Hepatic stellate cell (primary cell): ENCODE data around the gene GTSE1.
"Not testable (repeated sequence)": the region's sequence is repeated elsewhere in the genome, so short reads cannot be mapped to it uniquely, and the experiment has no call there.

Experiments
- DNase-seq: peaks from one replicate; pipeline ENCODE4 v3.0.0; 2011; ENCODE audit warnings: low spot score

GTSE1 gene

DNA sequence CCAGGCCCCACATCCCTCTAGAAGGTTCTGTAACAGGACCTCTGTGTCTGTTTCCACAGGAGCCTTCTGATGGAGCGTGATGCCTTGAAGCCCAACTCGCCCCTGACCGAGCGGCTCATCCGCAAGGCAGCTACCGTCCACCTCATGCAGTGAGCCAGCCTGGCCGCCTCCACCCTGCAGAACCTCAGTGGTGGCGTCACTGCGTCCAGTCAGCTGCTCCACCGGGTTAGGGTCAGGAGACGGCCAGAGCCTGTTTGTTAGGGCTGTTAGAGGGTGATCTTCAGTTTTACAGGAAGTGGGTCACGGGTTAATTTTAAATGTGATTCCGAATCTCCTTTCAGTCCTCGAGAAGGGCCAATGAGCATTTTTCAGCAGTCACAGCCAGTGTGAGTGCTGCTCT lies 3.9 kb upstream of the GTSE1 start:
- no peak for DNase-seq

GRCh38 chr22:46293577-46294260 lies 3.0 kb upstream of the GTSE1 start:
- DNase-seq = no peak

GRCh38 chr22:46294784-46295183 lies 1.9 kb upstream of the GTSE1 start:
- DNase-seq = no peak

GRCh38 chr22:46295277-46295971 lies 1.2 kb upstream of the GTSE1 start:
- no peak for DNase-seq

- peak; percentile 40 for DNase-seq
These were observed 612 bp downstream of the GTSE1 start for GRCh38 chr22:46297151-46297812.

- no peak for DNase-seq
These were observed 2.4 kb downstream of the GTSE1 start for GRCh38 chr22:46299101-46299500.

DNA sequence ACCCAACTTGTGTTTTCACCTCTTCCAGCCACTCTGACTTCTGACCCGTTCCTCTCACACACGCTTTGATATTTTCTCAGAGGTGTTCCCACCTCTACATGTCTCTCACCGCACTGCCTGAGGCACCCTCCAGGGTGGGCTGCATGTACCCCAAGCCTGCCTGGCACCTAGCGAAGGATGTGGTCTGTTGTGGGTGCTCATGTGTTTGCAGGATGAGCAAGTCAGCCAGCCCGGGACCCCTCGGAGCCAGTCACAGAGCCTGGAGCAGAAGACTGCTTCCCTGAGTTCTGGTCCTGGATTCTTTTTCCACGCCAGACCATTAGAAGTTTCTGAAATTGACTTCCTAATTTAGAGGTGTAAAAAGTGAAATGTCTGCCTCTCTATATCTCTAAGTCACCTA lies 3.8 kb downstream of the GTSE1 start:
- DNase-seq = no peak

- DNase-seq = no peak
These were observed 6.8 kb downstream of the GTSE1 start for GRCh38 chr22:46303347-46303965.

DNA sequence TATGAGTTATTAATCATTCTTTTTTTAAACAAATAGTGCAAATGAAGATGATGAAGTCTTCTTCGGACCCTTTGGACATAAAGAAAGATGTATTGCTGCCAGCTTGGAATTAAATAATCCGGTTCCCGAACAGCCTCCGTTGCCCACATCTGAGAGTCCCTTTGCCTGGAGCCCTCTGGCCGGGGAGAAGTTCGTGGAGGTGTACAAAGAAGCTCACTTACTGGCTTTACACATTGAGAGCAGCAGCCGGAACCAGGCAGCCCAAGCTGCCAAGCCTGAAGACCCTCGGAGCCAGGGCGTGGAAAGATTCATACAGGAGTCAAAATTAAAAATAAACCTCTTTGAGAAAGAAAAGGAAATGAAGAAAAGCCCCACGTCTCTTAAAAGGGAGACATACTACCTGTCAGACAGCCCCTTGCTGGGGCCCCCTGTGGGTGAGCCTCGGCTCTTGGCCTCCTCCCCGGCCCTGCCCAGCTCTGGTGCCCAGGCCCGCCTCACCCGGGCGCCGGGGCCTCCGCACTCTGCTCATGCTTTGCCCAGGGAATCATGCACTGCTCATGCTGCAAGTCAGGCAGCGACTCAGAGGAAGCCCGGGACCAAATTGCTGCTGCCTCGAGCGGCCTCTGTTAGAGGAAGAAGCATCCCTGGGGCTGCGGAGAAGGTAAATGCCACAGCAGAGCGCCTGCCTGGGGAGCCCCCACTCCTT lies 11.8 kb downstream of the GTSE1 start:
- no peak for DNase-seq

DNA sequence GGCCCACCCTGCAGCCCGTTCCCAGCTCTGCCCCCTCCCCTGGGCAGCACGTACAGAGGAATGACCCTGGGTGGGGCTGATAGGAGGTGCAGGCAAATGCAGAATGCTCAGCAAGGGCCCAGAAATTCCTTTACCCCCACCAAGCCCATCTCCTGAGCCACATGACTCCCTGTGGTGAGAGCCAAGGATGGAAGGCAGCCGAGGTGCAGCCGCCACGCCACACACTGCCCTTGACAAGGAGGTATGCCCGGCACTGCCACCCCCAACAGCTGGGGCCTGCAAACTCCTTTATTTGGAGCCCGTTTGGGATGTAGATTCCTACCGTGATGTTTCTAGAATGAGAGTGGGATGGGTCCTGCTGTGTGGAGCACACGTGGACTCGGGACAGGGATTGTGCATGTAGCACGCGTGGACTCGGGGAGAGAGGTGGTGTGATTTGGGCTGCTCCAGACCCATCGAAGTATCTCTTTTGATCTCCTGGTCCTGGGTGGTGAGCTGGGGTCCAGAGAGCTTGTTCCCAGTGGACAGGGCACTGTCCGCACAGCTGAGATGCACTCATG lies 12.9 kb downstream of the GTSE1 start:
- DNase-seq = no peak

DNA sequence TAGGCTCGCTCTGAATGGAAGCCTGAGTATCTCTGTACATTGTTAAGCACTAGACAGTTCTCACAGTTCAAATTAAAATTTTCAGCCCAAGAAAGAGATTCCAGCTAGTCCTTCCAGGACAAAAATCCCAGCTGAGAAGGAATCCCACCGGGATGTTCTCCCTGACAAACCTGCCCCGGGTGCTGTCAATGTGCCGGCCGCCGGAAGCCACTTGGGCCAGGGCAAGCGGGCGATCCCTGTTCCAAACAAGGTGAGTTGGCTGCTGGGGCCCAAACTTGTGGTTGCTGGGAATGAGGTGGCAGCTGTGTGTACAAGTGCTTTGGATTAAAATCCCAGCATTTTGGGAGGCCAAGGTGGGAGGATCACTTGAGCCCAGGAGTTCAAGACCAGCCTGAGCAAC lies 15.4 kb downstream of the GTSE1 start:
- no peak for DNase-seq

GRCh38 chr22:46312848-46313247 lies 16.2 kb downstream of the GTSE1 start:
- not testable (repeated sequence) for DNase-seq

GRCh38 chr22:46315976-46316375 lies 19.3 kb downstream of the GTSE1 start:
- DNase-seq = no peak

- DNase-seq = no peak
These were observed 21.0 kb downstream of the GTSE1 start for GRCh38 chr22:46317646-46318045.

DNA sequence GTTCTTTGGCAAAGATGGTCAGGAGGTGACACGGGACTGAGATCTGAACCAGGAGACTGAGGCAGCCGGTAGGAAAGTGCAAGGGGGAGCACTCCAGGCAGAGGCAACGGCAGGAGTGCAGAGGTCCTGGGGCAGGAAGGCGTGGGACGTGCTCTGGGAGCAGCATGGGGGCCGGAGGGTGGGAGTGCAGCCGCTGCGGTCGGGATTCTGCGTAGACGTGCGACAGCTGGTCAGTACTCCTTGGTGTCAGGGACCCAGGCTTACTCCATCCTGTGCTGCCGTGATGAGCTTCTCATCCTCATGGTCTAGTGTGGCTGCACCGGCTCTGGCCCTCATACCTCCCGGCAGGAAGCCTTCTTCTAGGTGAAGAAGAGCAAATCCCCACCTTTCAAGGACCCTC lies 21.9 kb downstream of the GTSE1 start:
- no peak for DNase-seq

DNA sequence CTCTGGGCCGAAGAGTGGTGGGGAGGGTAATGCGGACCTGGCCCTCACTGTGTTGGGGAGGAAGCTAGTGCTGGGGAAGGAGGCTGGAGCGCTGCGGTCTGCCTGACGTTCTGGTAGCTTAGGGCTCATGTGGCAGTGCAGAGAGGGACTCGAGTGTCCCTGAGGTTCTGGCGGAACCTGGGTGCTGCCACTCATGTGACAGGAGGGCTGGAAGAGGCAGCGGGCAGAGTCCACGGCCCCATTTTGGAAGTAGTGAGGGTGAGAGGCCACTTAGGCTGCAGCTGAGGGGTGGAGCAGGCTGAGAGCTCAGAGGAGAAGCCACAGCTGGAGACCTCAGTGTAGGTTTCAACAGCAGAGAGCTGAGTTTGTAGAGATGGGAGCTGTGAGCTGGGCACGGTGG lies 22.6 kb downstream of the GTSE1 start:
- no peak for DNase-seq

DNA sequence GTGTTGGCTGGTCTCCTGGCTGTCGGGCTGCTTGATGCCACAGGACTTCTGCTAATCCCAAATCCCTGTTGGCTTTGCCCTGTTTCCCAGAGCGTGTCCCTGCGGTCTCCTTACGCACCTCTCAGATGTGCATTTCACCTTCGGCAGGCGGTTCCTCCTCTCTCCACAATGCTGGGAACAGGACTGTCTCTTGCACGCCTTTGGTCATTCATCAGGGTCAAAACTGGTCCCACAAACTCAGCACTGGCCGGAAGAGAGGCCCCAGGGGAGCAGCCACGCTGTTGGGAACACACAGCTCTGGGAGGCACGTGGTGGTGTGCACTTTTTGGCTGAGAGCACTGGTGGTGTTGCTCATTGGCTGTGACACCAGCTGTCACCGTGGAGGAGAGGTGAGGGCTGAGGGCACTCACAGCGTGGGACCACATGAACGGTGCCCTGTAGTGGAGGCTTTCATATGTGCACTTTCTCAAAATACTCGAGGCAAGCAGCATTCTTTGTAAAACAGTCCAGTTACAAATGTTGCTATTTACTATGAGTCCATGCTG lies 23.6 kb downstream of the GTSE1 start:
- no peak for DNase-seq

DNA sequence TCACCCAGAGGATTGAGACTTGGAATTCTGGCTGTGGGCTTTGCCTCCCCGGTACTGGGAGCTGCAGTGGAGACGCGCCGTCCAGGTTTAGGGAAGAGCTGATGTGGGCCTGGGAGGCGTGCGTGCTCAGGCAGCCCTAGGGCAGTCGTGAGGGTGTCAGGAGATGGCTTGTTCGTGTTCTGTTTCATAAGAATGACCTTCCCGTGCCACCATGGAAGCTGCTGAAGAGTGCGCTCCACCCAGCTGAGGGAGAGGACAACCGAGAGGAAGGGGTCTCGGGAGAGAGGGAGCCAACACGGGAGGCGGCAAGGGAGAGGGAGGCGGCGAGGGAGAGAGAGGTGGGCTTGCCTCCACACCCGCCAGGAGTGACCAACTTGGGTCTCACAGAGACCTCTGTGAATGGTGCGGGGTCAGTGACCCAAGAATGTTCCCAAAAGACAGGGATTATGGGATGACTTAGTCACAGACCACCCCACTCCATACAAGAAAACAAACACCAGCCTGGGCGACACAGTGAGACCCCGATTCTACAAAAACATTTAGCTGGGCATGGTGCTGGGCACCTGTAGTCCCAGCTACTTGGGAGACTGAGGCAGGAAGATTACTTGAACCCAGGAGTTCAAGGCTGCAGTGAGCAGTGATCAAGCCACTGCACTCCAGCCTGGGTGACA lies 24.2 kb downstream of the GTSE1 start:
- no peak for DNase-seq

- DNase-seq = no peak
These were observed 26.0 kb downstream of the GTSE1 start for GRCh38 chr22:46322711-46323110.

DNA sequence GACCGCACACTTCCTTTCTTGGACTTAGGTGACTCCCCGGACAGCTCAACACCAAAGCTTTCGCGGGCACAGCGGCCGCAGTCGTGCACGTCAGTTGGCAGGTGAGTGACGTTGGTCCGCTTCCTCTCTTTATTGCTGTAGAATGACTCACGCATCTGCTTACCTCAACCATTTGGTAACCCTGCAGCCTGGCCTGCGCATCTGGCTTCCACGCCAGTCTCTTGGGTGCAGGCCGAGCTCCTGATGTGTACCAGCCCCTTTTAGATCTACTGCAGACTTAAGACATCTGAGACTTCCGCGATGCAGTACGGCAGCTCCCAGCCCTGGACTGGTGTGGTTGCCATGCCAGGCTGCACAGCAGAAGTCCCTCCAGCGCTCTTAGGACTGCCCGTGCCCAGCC lies 26.5 kb downstream of the GTSE1 start:
- DNase-seq = no peak

GRCh38 chr22:46326066-46326680 lies 29.5 kb downstream of the GTSE1 start:
- DNase-seq = no peak
